ENCODE results near the gene RAD23A. TPM values are rescaled to one million over a fixed set of nuclear protein-coding genes. Genes with fewer than 3 reads are reported as not detected.

The RAD23A gene
- total and polyA plus RNA-seq, 8 donors = 65.3 to 118 (median 75.6) TPM

GRCh38 chr19:12995596-12996405, 50.1 kb downstream of the RAD23A start:
- H3K27ac ChIP-seq = peak overlapping the region; percentile 81 to 84
- ATAC-seq = peak; percentile 9
- intact Hi-C loops (cut with DNase I) = loop anchor here in 1 of 2 donors (10.0 kb wide), 1 partner anchor 59 kb away; no protein-coding TSS in a partner anchor

DNA sequence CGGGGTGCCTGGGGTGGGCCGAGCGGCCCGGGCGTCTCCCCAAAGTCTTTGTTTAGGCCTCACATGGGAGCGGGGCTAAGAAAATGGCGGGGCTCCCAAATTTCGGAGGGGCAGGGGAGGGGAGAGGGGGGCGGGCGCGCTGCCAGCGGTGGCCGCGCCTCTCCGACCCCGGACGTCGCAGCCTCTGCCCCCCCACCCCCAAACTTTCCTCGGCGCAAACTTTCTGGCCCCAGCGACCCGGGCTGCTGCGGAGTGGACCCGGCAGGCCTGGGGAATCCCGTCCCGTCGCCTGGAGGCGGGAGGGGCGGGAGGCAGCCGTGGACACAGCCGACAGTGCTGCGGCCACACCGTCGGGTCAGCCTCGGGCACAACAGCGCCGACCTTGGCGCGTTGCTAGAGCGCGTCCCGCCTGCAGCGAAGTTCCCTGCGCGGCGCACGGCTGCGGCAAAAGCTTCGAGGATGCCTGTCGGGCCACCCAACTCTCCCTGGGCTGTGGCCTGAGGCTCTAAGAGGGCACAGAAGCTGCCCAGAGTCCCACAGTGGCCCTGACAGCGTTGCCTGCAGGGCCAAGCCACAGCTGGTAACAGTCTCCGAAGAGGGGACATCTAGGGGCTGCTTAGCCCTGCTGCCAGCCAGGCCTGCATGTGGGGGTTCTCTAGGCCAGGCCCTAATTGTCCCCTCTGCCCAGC, 50.9 kb downstream of the RAD23A start:
- TF ChIP-seq, protein P1, sequence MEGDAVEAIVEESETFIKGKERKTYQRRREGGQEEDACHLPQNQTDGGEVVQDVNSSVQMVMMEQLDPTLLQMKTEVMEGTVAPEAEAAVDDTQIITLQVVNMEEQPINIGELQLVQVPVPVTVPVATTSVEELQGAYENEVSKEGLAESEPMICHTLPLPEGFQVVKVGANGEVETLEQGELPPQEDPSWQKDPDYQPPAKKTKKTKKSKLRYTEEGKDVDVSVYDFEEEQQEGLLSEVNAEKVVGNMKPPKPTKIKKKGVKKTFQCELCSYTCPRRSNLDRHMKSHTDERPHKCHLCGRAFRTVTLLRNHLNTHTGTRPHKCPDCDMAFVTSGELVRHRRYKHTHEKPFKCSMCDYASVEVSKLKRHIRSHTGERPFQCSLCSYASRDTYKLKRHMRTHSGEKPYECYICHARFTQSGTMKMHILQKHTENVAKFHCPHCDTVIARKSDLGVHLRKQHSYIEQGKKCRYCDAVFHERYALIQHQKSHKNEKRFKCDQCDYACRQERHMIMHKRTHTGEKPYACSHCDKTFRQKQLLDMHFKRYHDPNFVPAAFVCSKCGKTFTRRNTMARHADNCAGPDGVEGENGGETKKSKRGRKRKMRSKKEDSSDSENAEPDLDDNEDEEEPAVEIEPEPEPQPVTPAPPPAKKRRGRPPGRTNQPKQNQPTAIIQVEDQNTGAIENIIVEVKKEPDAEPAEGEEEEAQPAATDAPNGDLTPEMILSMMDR (IDR thresholded peaks at IDR 0.05) = no peak
- ATAC-seq (peak; percentile 51), DNase-seq (peak in 1 of 4 donors; percentile 84)
- Histone ChIP-seq H3K9me3 (no peaks in the 10 kb centered on the region), H3K27ac (peak overlapping the region; percentile 81 to 84), H3K27me3 (peaks cover 0 to 23% of the 10 kb centered on the region in 2 donors), H3K4me3 (peak overlapping the region; percentile 61 to 63), H3K36me3 (peaks cover 0 to 4% of the 10 kb centered on the region in 2 donors), H3K4me1 (peaks cover 19 to 32% of the 10 kb centered on the region in 2 donors)
- intact Hi-C loops (cut with DNase I) = loop anchor here in 1 of 2 donors (10.0 kb wide), 1 partner anchor 58 kb away; no protein-coding TSS in a partner anchor

More at GRCh38 chr19:12995596-12996405, 50.1 kb downstream of the RAD23A start:
- H3K27me3 ChIP-seq = peaks cover 0 to 23% of the 10 kb centered on the region in 2 donors
- H3K9me3 ChIP-seq = no peaks in the 10 kb centered on the region
- H3K4me3 ChIP-seq = peak overlapping the region; percentile 61 to 63
- H3K36me3 ChIP-seq = peaks cover 0 to 4% of the 10 kb centered on the region in 2 donors
- peaks cover 14 to 29% of the 10 kb centered on the region in 2 donors for H3K4me1 ChIP-seq
- no peak for DNase-seq
- TF ChIP-seq, protein P1 (IDR thresholded peaks at IDR 0.05) = no peak

GRCh38 chr19:12997179-12997966, 51.7 kb downstream of the RAD23A start:
- H3K4me3 ChIP-seq = peak overlapping the region; percentile 61 to 63
- H3K27ac ChIP-seq = peak overlapping the region; percentile 81 to 84
- H3K9me3 ChIP-seq = no peaks in the 10 kb centered on the region
- peaks cover 0 to 23% of the 10 kb centered on the region in 2 donors for H3K27me3 ChIP-seq
- ATAC-seq (peak; percentile 6), DNase-seq (no peak)
- H3K36me3 ChIP-seq = peaks cover 0 to 4% of the 10 kb centered on the region in 2 donors
- TF ChIP-seq, protein P1 (IDR thresholded peaks at IDR 0.05) = no peak
- H3K4me1 ChIP-seq = peaks cover 25 to 39% of the 10 kb centered on the region in 2 donors
- intact Hi-C loops (cut with DNase I) = loop anchor here in 1 of 2 donors (10.0 kb wide), 1 partner anchor 57 kb away; no protein-coding TSS in a partner anchor

- TF ChIP-seq, protein P1 (IDR thresholded peaks at IDR 0.05) = no peak
These were observed 52.6 kb downstream of the RAD23A start for GRCh38 chr19:12997967-12998940.

More at GRCh38 chr19:12997967-12998940, 52.6 kb downstream of the RAD23A start:
- peaks cover 0 to 4% of the 10 kb centered on the region in 2 donors for H3K36me3 ChIP-seq
- ATAC-seq = no peak
- peaks cover 0 to 23% of the 10 kb centered on the region in 2 donors for H3K27me3 ChIP-seq
- H3K9me3 ChIP-seq = no peaks in the 10 kb centered on the region
- H3K4me3 ChIP-seq = peak overlapping the region in 1 of 2 donors; percentile 63
- peak overlapping the region; percentile 81 to 84 for H3K27ac ChIP-seq
- intact Hi-C loops (cut with DNase I) = loop anchor here in 1 of 2 donors (10.0 kb wide), 1 partner anchor 57 kb away; no protein-coding TSS in a partner anchor
- DNase-seq = no peak
- peaks cover 30 to 43% of the 10 kb centered on the region in 2 donors for H3K4me1 ChIP-seq

All from left lung (tissue), 10 donors.